Activated gamma-delta T cell treated with anti-CD3 and anti-CD28 coated beads, Interleukin-2, amount 50 U/mL, for 16 hours (primary cell): ENCODE results near the gene PLP1.
"Not testable (repeated sequence)": the region's sequence is repeated elsewhere in the genome, so short reads cannot be mapped to it uniquely, and the experiment has no call there.

Experiments used
- DNase-seq: peaks from one replicate; pipeline ENCODE4 v3.0.0-alpha.2; 2020; ENCODE audit warnings: low read depth

PLP1 gene

GRCh38 chrX:103781062-103781402 lies 4.4 kb downstream of the PLP1 start:
- no peak for DNase-seq

- no peak for DNase-seq
These were observed 5.1 kb downstream of the PLP1 start for GRCh38 chrX:103781706-103782105.

- no peak for DNase-seq
These were observed 6.0 kb downstream of the PLP1 start for GRCh38 chrX:103782640-103783039.

GRCh38 chrX:103783196-103783595 lies 6.6 kb downstream of the PLP1 start:
- no peak for DNase-seq

- DNase-seq, result no peak
These were observed 7.3 kb downstream of the PLP1 start for GRCh38 chrX:103783971-103784370.

GRCh38 chrX:103789004-103789403 lies 12.4 kb downstream of the PLP1 start:
- no peak for DNase-seq

- no peak for DNase-seq
These were observed 14.6 kb downstream of the PLP1 start for GRCh38 chrX:103791228-103791627.

GRCh38 chrX:103791826-103792485 lies 15.3 kb downstream of the PLP1 start:
- no peak for DNase-seq

- no peak for DNase-seq
These were observed 16.4 kb downstream of the PLP1 start for GRCh38 chrX:103792916-103793544.

- no peak for DNase-seq
These were observed 16.9 kb downstream of the PLP1 start for GRCh38 chrX:103793545-103793940.

GRCh38 chrX:103794119-103794518 lies 17.5 kb downstream of the PLP1 start:
- no peak for DNase-seq

- DNase-seq, result no peak
These were observed 21.1 kb downstream of the PLP1 start for GRCh38 chrX:103797691-103798090.

- no peak for DNase-seq
These were observed 23.7 kb downstream of the PLP1 start for GRCh38 chrX:103800318-103800717.

- no peak for DNase-seq
These were observed 29.2 kb downstream of the PLP1 start for GRCh38 chrX:103805860-103806259.

GRCh38 chrX:103806862-103807474 lies 30.3 kb downstream of the PLP1 start:
- DNase-seq, result no peak

GRCh38 chrX:103811858-103812257 lies 35.2 kb downstream of the PLP1 start:
- no peak for DNase-seq

- DNase-seq, result not testable (repeated sequence)
These were observed 40.5 kb downstream of the PLP1 start for GRCh38 chrX:103817101-103817500.

GRCh38 chrX:103817502-103817901 lies 40.9 kb downstream of the PLP1 start:
- DNase-seq, result no peak

GRCh38 chrX:103818842-103819619 lies 42.4 kb downstream of the PLP1 start:
- DNase-seq, result no peak

GRCh38 chrX:103820802-103821201 lies 44.2 kb downstream of the PLP1 start:
- DNase-seq, result not testable (repeated sequence)

GRCh38 chrX:103823591-103823990 lies 47.0 kb downstream of the PLP1 start:
- no peak for DNase-seq

- DNase-seq, result no peak
These were observed 49.2 kb downstream of the PLP1 start for GRCh38 chrX:103825881-103826280.

GRCh38 chrX:103828529-103828928 lies 51.9 kb downstream of the PLP1 start:
- DNase-seq, result no peak
